Measurements from ENCODE around the gene UNC45A. TPM values are rescaled to one million over a fixed set of nuclear protein-coding genes. Genes with fewer than 3 reads are reported as not detected.

The UNC45A gene
- total and polyA plus RNA-seq, 2 donors, result 37.2 to 110 TPM

DNA sequence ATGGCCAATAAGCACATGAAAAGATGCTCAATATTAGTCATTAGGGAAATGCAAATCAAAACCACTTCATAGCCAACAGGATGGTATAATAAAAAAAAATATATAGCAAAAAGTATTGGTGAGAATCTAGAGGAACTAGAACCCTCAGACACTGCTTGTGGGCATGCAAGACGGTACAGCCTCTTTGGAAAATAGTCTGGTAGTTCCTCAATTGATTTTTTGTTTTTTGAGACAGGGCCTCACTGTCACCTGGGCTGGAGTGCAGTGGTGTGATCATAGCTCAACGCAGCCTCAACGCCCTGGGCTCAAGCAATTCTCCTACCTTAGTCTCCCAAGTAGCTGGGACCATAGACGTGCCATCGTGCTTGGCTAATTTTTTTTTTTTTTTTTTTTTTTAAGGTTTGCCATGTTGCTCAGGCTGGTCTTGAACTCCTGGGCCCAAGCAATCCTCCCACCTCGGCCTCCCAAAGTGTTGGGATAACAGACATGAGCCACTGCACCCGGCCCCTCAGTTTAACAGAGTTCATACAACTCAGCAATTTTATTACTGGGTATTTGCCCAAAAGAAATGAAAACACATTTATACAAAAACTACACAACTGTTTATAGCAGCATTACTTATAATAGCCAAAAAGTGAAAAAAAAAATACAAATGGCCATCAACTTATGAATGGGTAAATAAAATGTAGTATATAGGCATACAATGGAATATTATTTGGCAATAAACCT, 54.1 kb downstream of the UNC45A start:
- Histone ChIP-seq H3K36me3 (ENCODE audit: insufficient read depth) (no peaks in the 10 kb centered on the region), H3K27ac (ENCODE audit: low read depth) (no peak overlapping the region), H3K4me3 (ENCODE audit: low read depth, low read length) (no peak overlapping the region), H3K4me1 (ENCODE audit: insufficient read depth) (no peaks in the 10 kb centered on the region)
- 96% methylated on average over 7 of the region's 7 CpGs for WGBS
- no peak for DNase-seq (ENCODE audit: extremely low spot score)

GRCh38 chr15:90990446-90990845, 55.4 kb downstream of the UNC45A start:
- no peak overlapping the region for H3K27ac ChIP-seq (ENCODE audit: low read depth)
- no peak for DNase-seq (ENCODE audit: extremely low spot score)
- H3K36me3 ChIP-seq (ENCODE audit: insufficient read depth), result no peaks in the 10 kb centered on the region
- no peak overlapping the region for H3K4me3 ChIP-seq (ENCODE audit: low read depth, low read length)
- no peaks in the 10 kb centered on the region for H3K4me1 ChIP-seq (ENCODE audit: insufficient read depth)
- 98% methylated on average over 4 of the region's 4 CpGs for WGBS

GRCh38 chr15:90991587-90992285, 56.7 kb downstream of the UNC45A start:
- H3K27ac ChIP-seq (ENCODE audit: low read depth), result no peak overlapping the region
- 86% methylated on average over 6 of the region's 6 CpGs for WGBS

GRCh38 chr15:90994059-90994416, 59.0 kb downstream of the UNC45A start:
- DNase-seq (ENCODE audit: extremely low spot score), result no peak
- WGBS, result under 1% methylated on average over 50 of the region's 50 CpGs

More at GRCh38 chr15:90991587-90992285, 56.7 kb downstream of the UNC45A start:
- no peak for DNase-seq (ENCODE audit: extremely low spot score)
- H3K36me3 ChIP-seq (ENCODE audit: insufficient read depth), result no peaks in the 10 kb centered on the region
- H3K4me3 ChIP-seq (ENCODE audit: low read depth, low read length), result no peak overlapping the region
- no peaks in the 10 kb centered on the region for H3K4me1 ChIP-seq (ENCODE audit: insufficient read depth)

GRCh38 chr15:90994417-90995311, 59.6 kb downstream of the UNC45A start, which contains the start of gene PRC1:
Gene PRC1, minus strand, starts transcription at chr15:90994535. Its CDS starts 118 bp downstream, at chr15:90994417.
- peak; percentile 92 for DNase-seq (ENCODE audit: extremely low spot score)
- no peaks in the 10 kb centered on the region for H3K4me1 ChIP-seq (ENCODE audit: insufficient read depth)
- WGBS, result under 1% methylated on average over 75 of the region's 75 CpGs

More at GRCh38 chr15:90994059-90994416, 59.0 kb downstream of the UNC45A start:
- Histone ChIP-seq H3K36me3 (ENCODE audit: insufficient read depth) (no peaks in the 10 kb centered on the region), H3K27ac (ENCODE audit: low read depth) (peak overlapping the region; percentile 70), H3K4me1 (ENCODE audit: insufficient read depth) (no peaks in the 10 kb centered on the region), H3K4me3 (ENCODE audit: low read depth, low read length) (peak overlapping the region; percentile 83)

DNA sequence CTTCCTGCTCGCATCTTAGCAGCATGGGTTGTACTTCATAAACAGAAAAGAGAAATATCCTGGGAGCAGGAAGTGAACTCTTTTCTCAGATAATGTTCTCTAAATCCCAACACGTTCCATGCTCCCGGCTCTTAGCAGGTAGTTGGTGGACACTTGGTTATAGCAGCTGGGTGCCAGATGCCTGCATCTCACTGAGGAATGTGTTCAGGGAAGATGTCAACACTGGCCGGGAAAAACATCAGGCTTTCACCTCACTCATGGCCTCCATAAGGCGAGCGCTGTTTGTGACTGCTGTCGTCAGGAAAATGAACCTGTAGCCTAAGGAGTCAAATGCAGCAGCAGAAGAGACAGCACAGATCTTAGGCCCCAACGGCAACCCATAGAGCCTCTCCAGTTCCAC, 63.7 kb downstream of the UNC45A start:
- WGBS, result 83% methylated on average over 8 of the region's 8 CpGs
- Histone ChIP-seq H3K4me1 (ENCODE audit: insufficient read depth) (no peaks in the 10 kb centered on the region), H3K4me3 (ENCODE audit: low read depth, low read length) (no peak overlapping the region), H3K27ac (ENCODE audit: low read depth) (no peak overlapping the region), H3K36me3 (ENCODE audit: insufficient read depth) (peaks cover 4% of the 10 kb centered on the region)
- no peak for DNase-seq (ENCODE audit: extremely low spot score)

More at GRCh38 chr15:90994417-90995311, 59.6 kb downstream of the UNC45A start, which contains the start of gene PRC1:
- peak within 1 kb of the TSS; percentile 91 for H3K27ac ChIP-seq (ENCODE audit: low read depth)
- peak within 1 kb of the TSS; percentile 83 for H3K4me3 ChIP-seq (ENCODE audit: low read depth, low read length)
- H3K36me3 ChIP-seq (ENCODE audit: insufficient read depth), result no peaks in the 10 kb centered on the region

DNA sequence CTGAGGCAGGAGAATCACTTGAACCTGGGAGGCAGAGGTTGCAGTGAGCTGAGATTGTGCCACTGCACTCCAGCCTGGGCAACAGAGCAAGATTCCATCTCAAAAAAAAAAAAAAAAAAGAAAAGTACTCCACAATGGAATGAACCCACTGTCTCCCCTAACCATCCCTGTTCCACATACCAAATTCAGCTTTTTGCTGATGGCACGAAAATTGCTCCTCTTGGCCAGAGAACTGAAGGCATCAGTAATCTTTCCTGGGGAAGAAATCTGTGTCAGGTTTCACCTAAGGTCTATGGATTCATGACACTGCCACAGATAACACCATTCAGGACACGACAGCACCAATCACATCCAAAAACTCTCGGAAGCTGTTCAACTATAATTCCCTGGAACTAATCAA, 66.1 kb downstream of the UNC45A start:
- WGBS, result 92% methylated on average over 3 of the region's 3 CpGs
- DNase-seq (ENCODE audit: extremely low spot score), result no peak
- no peak overlapping the region for H3K27ac ChIP-seq (ENCODE audit: low read depth)
- no peaks in the 10 kb centered on the region for H3K4me1 ChIP-seq (ENCODE audit: insufficient read depth)
- H3K4me3 ChIP-seq (ENCODE audit: low read depth, low read length), result no peak overlapping the region
- H3K36me3 ChIP-seq (ENCODE audit: insufficient read depth), result peaks cover 8% of the 10 kb centered on the region

Small RNA genes within 50 kb of the gene (small RNA-seq; reads per million reads assigned to genes)
- not detected for gene RF00019

Other genes with a start within 250 kb of the UNC45A start
- gene BLM, start 217.9 kb upstream of the UNC45A start, total RNA-seq, result 7.8 TPM
- gene BLM, start 217.9 kb upstream of the UNC45A start, polyA plus RNA-seq, result 0.67 TPM
- gene FURIN, start 66.7 kb upstream of the UNC45A start, total RNA-seq, result 10.5 TPM
- 53.7 TPM for gene FURIN, start 66.7 kb upstream of the UNC45A start, polyA plus RNA-seq
- gene FES, start 50.8 kb upstream of the UNC45A start, total RNA-seq, result 27.0 TPM
- gene FES, start 50.8 kb upstream of the UNC45A start, polyA plus RNA-seq, result 30.0 TPM
- 19.4 TPM for gene MAN2A2, start 32.0 kb upstream of the UNC45A start, total RNA-seq
- gene MAN2A2, start 32.0 kb upstream of the UNC45A start, polyA plus RNA-seq, result 31.4 TPM
- gene HDDC3, start 2.7 kb upstream of the UNC45A start, total RNA-seq, result 6.8 TPM
- gene HDDC3, start 2.7 kb upstream of the UNC45A start, polyA plus RNA-seq, result 9.7 TPM
- gene RCCD1, start 19.6 kb downstream of the UNC45A start, total RNA-seq, result 7.5 TPM
- 10.3 TPM for gene RCCD1, start 19.6 kb downstream of the UNC45A start, polyA plus RNA-seq
- gene PRC1, start 59.2 kb downstream of the UNC45A start, total RNA-seq, result 75.8 TPM
- gene PRC1, start 59.2 kb downstream of the UNC45A start, polyA plus RNA-seq, result 8.3 TPM
- gene VPS33B, start 87.3 kb downstream of the UNC45A start, total RNA-seq, result 5.8 TPM
- 11.8 TPM for gene VPS33B, start 87.3 kb downstream of the UNC45A start, polyA plus RNA-seq
- 4.5 TPM for gene SV2B, start 165.0 kb downstream of the UNC45A start, total RNA-seq
- 1.2 TPM for gene SV2B, start 165.0 kb downstream of the UNC45A start, polyA plus RNA-seq

All from urinary bladder (tissue), 4 donors.